ENCODE measurements around the gene TNFSF12. TPM values are rescaled to one million over a fixed set of nuclear protein-coding genes. Genes with fewer than 3 reads are reported as not detected.
A peak's percentile ranks its signal among the peaks of the same experiment; 100 is the strongest.

TNFSF12 gene
- polyA plus RNA-seq, 1 donor (not counting 4 experiments of a cell fraction or from before 2014, with no cell fraction given): 1.0 TPM

DNA sequence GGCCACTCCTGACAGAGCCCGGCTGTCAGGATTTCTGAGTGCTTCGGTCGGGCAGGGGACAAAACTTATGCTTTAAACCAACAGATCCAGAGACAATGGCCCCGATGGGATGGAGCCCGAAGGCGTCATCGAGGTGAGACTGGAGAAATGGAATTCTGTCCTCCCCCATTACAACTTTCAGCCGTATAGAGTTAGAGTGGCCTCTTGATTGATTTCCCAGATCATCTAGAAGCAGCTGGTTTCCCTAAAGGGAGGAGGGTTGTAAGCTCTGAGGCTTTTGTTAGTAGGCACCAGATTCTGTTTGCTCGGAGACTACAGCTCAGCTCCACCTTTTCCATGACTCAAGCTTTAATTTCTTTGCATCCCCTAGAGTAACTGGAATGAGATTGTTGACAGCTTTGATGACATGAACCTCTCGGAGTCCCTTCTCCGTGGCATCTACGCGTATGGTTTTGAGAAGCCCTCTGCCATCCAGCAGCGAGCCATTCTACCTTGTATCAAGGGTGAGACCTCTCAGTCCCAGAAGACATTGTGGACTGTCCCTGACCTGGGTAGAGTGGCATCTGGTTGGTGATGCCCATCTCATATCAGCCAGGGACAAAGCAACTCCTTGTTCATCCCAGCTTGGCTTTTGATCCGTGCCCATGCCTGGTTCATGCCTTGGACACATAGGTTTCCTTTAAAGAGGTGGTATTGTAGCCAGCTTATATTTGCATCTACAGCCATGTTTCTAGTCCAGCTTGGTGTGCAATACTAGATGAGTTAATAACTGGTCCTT, 25.5 kb downstream of the TNFSF12 start:
- peaks cover 3% of the 10 kb centered on the region for H3K9me1 ChIP-seq (ENCODE audit: control insufficient read depth, extremely low read depth, insufficient read depth, low read length)
- no peaks in the 10 kb centered on the region for H3K9me3 ChIP-seq (ENCODE audit: control insufficient read depth, low read depth, low read length)
- FAIRE-seq: no peak
- H3K79me2 ChIP-seq (ENCODE audit: control insufficient read depth, insufficient read depth, low read length): peaks cover 58% of the 10 kb centered on the region
- H3K27ac ChIP-seq (ENCODE audit: control insufficient read depth, insufficient read depth, low read length): peak overlapping the region; percentile 93
- H3K36me3 ChIP-seq (ENCODE audit: control insufficient read depth in 2 of 2, extremely low read depth in 1 of 2, insufficient read depth in 2 of 2, low read length in 2 of 2): peaks cover 43 to 69% of the 10 kb centered on the region in 2 experiments
- TF ChIP-seq, protein P1, sequence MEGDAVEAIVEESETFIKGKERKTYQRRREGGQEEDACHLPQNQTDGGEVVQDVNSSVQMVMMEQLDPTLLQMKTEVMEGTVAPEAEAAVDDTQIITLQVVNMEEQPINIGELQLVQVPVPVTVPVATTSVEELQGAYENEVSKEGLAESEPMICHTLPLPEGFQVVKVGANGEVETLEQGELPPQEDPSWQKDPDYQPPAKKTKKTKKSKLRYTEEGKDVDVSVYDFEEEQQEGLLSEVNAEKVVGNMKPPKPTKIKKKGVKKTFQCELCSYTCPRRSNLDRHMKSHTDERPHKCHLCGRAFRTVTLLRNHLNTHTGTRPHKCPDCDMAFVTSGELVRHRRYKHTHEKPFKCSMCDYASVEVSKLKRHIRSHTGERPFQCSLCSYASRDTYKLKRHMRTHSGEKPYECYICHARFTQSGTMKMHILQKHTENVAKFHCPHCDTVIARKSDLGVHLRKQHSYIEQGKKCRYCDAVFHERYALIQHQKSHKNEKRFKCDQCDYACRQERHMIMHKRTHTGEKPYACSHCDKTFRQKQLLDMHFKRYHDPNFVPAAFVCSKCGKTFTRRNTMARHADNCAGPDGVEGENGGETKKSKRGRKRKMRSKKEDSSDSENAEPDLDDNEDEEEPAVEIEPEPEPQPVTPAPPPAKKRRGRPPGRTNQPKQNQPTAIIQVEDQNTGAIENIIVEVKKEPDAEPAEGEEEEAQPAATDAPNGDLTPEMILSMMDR (optimal IDR thresholded peaks at IDR 0.05 in 1 of 3, IDR thresholded peaks at IDR 0.05 in 1 of 3, conservative IDR thresholded peaks at IDR 0.05 in 1 of 3; ENCODE audit: extremely low read depth in 1 of 3, insufficient read depth in 2 of 3, low read length in 3 of 3): no peak
- TF ChIP-seq EZH2 (IDR thresholded peaks at IDR 0.05; ENCODE audit: low read length): no peak
- peaks cover 54% of the 10 kb centered on the region for H4K20me1 ChIP-seq (ENCODE audit: control insufficient read depth, extremely low read depth, insufficient read depth, low read length)
- H3K9ac ChIP-seq (ENCODE audit: control insufficient read depth, extremely low read depth, insufficient read depth, low read length): peak overlapping the region; percentile 98
- H3K4me1 ChIP-seq (ENCODE audit: control insufficient read depth, extremely low read depth, insufficient read depth, low read length): peaks cover 39% of the 10 kb centered on the region
- peak overlapping the region; percentile 85 to 96 (median 91) for H3K4me3 ChIP-seq (ENCODE audit: control insufficient read depth in 2 of 3, extremely low read depth in 1 of 3, insufficient read depth in 2 of 3, low read depth in 1 of 3, low read length in 3 of 3)
- DNase-seq (ENCODE audit: low read depth, low spot score): no peak
- H3K4me2 ChIP-seq (ENCODE audit: control insufficient read depth, extremely low read depth, insufficient read depth, low read depth, low read length): peak overlapping the region; percentile 88
- H2AFZ ChIP-seq (ENCODE audit: control insufficient read depth, low read length): no peak overlapping the region
- no peaks in the 10 kb centered on the region for H3K27me3 ChIP-seq (ENCODE audit: control insufficient read depth, extremely low read depth, insufficient read depth, low read length)
- dilution Hi-C loops (cut with MboI; ENCODE audit: extremely low pct_ligation_motif_present, low sequenced_read_pairs): no loop called here

GRCh38 chr17:7575481-7575883, 26.6 kb downstream of the TNFSF12 start:
- H3K4me3 ChIP-seq (ENCODE audit: control insufficient read depth in 2 of 3, extremely low read depth in 1 of 3, insufficient read depth in 2 of 3, low read depth in 1 of 3, low read length in 3 of 3): peak overlapping the region in 1 of 3 experiments; percentile 85
- peaks cover 55% of the 10 kb centered on the region for H3K79me2 ChIP-seq (ENCODE audit: control insufficient read depth, insufficient read depth, low read length)
- no peaks in the 10 kb centered on the region for H3K9me3 ChIP-seq (ENCODE audit: control insufficient read depth, low read depth, low read length)
- no peak overlapping the region for H2AFZ ChIP-seq (ENCODE audit: control insufficient read depth, low read length)
- H3K27me3 ChIP-seq (ENCODE audit: control insufficient read depth, extremely low read depth, insufficient read depth, low read length): no peaks in the 10 kb centered on the region
- FAIRE-seq (no peak), DNase-seq (ENCODE audit: low read depth, low spot score) (no peak)
- no peak for TF ChIP-seq EZH2 (IDR thresholded peaks at IDR 0.05; ENCODE audit: low read length)
- TF ChIP-seq, protein P1 (optimal IDR thresholded peaks at IDR 0.05 in 1 of 3, IDR thresholded peaks at IDR 0.05 in 1 of 3, conservative IDR thresholded peaks at IDR 0.05 in 1 of 3; ENCODE audit: extremely low read depth in 1 of 3, insufficient read depth in 2 of 3, low read length in 3 of 3): no peak
- peak overlapping the region; percentile 88 for H3K4me2 ChIP-seq (ENCODE audit: control insufficient read depth, extremely low read depth, insufficient read depth, low read depth, low read length)
- H3K36me3 ChIP-seq (ENCODE audit: control insufficient read depth in 2 of 2, extremely low read depth in 1 of 2, insufficient read depth in 2 of 2, low read length in 2 of 2): peaks cover 34 to 68% of the 10 kb centered on the region in 2 experiments
- H3K9ac ChIP-seq (ENCODE audit: control insufficient read depth, extremely low read depth, insufficient read depth, low read length): peak overlapping the region; percentile 98
- peaks cover 54% of the 10 kb centered on the region for H4K20me1 ChIP-seq (ENCODE audit: control insufficient read depth, extremely low read depth, insufficient read depth, low read length)
- peaks cover 3% of the 10 kb centered on the region for H3K9me1 ChIP-seq (ENCODE audit: control insufficient read depth, extremely low read depth, insufficient read depth, low read length)
- dilution Hi-C loops (cut with MboI; ENCODE audit: extremely low pct_ligation_motif_present, low sequenced_read_pairs): no loop called here
- H3K27ac ChIP-seq (ENCODE audit: control insufficient read depth, insufficient read depth, low read length): peak overlapping the region; percentile 93
- H3K4me1 ChIP-seq (ENCODE audit: control insufficient read depth, extremely low read depth, insufficient read depth, low read length): peaks cover 48% of the 10 kb centered on the region
